Measurements from ENCODE around the gene ELL2.

ELL2 gene

DNA sequence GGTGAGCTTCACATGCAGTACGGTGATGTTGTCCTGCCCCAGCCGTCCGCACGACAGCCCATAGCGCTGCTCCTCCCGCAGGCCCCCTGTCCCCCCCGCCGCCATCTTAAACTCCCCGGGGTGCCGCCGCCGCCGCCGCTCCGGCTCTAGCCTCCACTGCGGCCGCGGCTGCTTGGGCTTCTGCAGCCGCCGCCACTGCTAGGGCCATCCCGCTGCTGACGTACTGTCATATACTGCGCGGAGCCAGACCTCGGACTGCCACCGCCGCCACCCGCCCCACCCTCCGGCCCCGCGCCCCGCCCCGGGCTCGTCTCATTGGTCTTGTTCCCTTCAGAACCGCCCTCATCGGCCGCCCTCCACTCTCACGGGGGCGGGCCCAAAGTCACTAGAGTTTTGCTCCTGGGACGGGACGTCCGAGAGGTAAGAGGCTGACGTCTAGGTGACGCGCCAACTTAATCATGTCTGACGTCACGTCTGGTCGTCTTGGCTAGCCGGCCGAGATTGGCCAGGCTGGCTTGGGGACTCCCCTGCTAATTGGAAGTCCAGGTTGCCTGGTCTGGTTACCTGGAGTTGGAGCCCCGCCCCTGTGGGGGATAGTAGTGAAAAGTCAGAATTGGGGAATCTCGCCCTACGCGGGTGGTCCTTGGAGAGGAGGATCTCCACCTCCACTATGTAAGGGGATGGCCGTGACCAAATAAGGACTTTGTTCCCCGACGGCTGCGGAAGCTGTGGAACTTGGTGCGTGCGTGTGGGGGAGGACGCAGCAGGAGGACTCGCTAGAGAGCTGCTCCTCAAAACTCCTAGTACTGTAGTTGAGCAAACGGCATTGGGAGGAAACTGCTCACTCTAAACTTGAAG lies at the start of gene ELL2:
TSS of gene ELL2 (minus strand) at position 235 of the 858 bp plus-strand sequence. CDS start at position 105, 130 bp downstream.
- peak; percentile 98 for DNase-seq (ENCODE audit: low spot score)

DNA sequence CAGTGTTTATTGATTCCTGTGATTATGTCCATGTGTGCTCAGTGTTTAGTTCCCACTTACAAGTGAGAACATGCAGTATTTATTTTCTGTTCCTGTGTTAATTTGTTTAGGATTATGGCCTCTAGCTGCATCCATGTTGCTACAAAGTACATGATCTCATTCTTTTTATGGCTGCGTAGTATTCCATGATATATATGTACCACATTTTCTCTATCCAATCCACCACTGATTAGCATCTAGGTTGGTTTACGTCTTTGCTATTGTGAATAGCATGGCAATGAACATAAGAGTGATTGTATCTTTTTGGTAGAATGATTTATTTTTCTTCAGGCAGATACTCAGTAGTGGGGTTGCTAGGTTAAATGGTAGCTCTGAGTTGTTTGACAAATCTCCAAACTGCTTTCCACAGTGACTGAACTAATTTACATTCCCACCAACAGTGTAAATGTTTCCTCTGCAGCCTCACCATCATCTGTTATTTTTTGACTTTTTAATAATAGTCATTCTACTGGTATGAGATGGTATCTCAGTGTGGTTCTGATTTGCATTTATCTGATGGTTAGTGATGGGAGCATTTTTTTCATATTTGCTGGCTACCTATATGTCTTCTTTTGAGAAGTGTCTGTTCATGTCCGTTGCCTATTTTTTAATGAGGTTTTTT lies 47.5 kb upstream of the ELL2 start:
- no peak for DNase-seq (ENCODE audit: low spot score)

DNA sequence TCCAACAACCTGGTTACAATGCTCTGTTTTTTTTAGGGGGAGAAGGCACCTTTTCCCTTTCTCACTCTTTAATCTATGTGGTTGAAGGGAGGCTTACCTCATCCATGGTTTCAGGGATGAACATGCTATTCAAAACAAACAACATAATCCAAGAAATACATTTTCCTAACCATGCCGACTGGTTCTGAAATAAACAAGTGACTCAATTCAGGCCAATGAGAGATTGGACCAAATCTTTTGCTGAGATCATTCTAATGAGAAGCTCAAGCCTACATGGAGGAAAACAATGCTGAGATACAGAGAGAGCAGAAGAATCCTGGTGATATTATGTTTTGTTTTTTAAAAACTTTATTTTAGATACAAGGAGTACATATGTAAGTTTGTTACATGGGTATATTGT lies 46.8 kb upstream of the ELL2 start:
- no peak for DNase-seq (ENCODE audit: low spot score)

DNA sequence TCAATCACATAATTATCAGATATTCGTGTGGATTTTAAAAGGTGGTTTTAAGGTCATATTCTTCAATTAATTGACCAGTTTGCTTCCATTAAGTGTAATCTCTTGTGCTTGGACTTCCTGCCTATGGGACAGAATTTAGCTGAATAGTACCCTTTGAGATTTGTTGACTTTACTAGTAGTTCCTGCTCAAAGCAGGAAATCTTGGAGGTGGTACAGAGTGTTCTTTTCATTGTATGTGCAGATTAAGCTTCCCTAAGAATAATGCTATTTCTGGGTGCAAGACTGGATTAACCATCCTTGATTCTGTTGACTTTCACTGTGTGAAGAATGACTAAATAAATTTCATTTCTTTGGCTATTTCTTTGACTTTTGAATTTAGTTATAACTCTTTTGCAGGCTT lies 45.4 kb upstream of the ELL2 start:
- no peak for DNase-seq (ENCODE audit: low spot score)

DNA sequence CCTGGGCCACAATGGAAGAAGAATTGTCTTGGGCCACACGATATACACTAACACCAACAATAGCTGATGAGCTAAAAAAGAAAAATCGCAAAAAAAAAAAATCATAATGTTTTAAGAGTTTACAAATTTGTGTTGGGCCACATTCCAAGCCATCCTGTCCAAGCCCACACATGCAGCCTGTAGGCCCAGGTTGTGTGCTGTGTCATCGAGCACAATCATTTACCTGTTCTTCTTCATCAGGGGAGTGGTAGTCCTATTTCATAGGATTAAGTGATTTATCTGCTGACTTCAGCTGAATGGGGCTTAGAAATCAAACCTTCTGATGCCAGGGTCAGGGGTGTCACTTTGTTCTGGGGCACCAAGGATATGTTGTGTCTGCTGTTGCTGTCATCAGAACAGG lies 44.6 kb upstream of the ELL2 start:
- DNase-seq (ENCODE audit: low spot score): no peak

DNA sequence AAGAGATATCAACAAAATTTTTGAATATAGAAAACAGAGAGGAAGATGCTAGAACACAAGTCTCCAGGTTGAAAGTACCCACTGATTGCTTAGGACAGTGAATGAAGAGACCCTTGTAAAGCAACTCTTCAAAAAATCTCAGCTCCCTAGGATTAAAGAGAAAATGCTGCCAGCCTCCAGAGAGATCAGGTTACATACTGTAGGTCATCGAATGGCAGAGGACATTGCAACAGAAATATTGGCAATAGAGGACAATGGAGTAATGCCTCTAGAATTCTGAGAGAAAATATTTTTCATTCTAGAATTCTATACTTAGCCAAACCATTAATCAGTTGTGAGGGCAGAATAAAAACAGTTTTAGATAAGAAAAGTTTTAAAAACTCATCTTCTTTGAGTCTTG lies 43.1 kb upstream of the ELL2 start:
- no peak for DNase-seq (ENCODE audit: low spot score)

DNA sequence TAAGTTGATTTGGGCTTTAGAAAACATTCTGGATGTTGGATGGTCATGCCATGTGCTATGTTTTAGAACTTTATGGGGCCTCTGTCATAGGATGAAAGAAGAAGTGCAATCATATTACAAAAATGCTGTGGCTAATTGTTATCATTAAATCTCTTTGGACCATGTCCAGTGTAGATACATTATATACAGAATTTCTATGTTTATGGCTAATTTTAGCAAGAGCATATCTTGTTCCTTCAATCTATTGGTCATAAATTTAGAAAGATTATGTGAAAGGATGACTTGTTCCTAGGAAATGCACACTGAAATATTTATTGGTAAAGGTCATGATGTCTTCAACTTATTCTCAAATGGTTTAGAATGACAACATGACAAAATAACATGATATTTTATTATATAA lies 42.4 kb upstream of the ELL2 start:
- no peak for DNase-seq (ENCODE audit: low spot score)

GRCh38 chr5:96001262-96001661 lies 39.6 kb upstream of the ELL2 start:
- no peak for DNase-seq (ENCODE audit: low spot score)

GRCh38 chr5:96000308-96000707 lies 38.7 kb upstream of the ELL2 start:
- DNase-seq (ENCODE audit: low spot score): no peak

DNA sequence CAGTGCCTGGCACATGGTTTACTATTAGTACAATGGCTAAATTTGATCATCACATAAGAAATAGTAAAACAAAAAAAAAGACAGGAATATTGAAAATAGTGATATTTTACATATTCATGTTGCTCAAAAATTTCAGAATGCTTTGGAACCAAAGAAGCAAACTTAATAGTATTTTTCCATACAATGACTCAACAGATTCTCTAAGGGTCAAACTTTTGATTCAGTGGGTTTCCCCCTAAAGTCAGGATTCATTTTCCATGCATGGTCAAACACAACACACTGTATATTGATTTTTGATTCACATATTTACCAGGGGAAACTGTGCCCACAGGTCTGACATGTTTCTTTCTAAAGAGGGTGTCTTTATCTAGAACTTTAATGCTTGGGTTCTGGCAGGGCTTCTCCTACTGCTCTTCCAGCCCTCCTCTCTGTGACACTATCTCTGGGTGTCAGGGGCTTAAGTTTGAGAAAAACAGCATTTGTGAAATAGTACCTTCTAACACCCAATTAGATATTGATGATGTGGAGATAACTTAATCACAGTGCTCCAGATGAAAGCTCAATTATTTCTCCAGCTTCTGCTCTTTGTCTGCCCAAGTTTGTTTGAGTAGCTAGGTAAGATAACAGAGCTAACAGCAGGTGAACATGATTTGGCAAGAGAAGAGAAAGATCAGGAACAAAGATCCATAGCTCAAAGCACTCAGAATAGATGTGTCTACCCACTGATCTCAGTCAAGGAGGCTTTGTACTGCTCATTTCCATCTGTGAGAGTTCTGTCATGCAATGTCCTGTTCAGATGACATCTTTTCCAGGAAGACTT lies 35.5 kb upstream of the ELL2 start:
- DNase-seq (ENCODE audit: low spot score): no peak

GRCh38 chr5:95995962-95996489 lies 34.4 kb upstream of the ELL2 start:
- DNase-seq (ENCODE audit: low spot score): no peak

DNA sequence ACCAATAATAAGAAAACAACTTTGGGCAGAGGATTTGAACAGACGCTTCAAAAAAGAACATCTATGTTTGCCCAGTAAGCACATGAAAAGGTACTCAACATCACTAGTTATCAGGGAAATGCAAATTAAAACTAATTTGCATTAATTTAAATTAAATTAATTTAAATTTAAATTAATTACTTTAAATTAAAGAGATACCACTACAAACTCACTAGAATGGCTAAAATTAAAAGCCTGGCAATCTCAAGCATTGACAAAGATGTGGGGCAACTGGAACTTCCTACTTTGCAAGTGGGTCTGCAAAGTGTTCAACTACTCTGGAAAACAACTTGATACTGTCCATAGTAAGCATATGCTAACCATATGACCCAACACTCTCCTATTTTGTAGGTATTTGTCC lies 32.1 kb upstream of the ELL2 start:
- DNase-seq (ENCODE audit: low spot score): no peak

- no peak for DNase-seq (ENCODE audit: low spot score)
These were observed 31.6 kb upstream of the ELL2 start for GRCh38 chr5:95993266-95993665.

DNA sequence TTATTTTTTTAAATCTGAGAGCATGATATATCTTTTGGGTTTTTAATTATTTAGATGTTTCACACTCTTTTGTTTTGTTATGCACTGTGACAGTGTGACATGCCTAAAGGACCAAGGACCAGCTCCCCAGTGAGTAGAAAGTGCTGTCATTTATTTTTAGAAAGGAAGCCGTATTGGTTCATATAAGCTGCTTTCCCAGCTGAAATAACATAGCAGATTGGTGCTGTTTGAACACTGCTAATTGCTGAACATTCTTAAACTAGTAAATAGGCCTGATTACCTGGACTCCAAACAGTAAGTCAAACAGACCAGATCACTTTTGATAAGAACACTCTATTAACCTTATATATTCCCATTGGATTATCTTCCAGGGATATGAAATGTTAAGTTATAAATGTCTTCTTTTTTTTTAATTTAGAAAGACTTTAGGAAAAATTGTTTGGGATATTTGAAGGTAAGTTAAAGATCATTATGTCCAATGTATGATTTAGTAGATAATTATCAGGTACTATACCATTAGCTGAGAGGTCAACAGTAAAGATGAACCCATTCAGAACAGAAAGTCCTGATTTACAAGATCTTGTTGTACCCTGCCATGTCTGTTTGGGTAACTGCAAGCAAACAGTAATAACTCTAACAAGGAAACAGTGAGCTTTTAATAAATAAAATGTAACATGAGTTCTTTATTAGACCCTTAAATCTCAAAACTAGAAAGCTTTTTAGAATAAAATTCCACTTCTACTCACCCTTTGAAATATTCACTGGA lies 27.8 kb upstream of the ELL2 start:
- no peak for DNase-seq (ENCODE audit: low spot score)

DNA sequence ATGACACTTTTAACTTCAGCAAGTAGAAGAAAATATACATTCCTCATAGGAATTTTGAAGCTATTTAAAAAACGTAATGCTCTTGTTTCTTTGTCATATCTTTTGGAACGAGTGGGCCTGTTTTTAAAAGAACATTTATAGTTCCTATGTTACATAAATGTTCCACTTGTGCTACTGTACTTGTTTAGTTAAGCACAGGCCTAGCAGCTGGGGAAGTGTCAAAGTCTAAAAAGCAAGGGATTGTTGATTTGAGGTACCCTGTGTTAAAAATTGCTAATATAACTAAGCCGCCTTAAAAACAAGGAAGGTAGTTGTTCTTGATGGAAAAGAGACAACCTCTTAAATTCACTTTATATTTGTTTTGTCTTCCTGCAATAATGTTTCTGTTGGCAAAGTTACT lies 27.2 kb upstream of the ELL2 start:
- DNase-seq (ENCODE audit: low spot score): peak; percentile 16

DNA sequence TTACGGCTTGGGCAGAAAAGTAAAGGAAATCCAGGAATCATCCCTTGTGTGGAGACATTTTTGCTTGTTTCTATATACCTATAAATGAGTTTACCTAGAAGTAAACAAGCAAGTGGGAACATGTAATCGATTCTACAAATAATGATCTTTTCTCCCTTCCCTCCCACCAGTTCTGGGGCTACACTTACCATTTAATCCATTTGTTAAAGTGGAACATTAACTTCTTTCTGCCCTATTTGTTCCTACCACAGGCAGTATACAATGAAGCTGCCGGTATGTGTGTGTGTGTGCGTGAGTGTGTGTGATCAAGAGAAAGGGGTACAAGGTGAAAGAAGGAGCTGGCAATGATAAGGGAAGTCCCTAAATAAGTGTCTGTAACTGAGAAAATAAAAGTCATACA lies 26.4 kb upstream of the ELL2 start:
- DNase-seq (ENCODE audit: low spot score): no peak

DNA sequence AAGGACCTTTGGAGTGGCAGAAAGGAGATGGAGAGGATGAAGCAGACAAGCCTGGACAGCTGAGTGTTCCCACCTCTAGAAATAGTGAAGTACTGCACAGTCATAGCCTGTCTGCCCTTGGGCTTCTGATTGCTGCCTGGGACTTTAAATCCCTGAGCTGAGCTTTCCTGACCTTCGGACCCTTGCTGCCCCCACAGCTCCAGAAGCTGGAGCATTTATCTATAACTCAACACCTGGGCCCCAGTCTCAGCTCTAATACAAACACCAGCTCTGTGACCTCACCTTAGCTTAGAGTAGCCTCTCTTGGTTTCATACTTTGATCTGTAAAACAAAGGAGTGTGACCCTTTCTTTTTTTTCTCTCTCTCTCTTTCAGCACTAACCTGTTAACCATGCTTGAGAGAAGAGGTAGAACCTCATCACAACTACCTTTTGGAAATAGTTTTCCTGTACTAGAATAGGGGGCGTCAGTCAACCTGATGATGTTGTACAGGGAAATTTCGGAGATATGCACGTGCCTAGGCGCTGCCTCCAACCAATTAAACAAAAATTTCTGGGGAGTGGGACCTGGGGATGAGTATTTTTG lies 25.4 kb upstream of the ELL2 start:
- no peak for DNase-seq (ENCODE audit: low spot score)

DNA sequence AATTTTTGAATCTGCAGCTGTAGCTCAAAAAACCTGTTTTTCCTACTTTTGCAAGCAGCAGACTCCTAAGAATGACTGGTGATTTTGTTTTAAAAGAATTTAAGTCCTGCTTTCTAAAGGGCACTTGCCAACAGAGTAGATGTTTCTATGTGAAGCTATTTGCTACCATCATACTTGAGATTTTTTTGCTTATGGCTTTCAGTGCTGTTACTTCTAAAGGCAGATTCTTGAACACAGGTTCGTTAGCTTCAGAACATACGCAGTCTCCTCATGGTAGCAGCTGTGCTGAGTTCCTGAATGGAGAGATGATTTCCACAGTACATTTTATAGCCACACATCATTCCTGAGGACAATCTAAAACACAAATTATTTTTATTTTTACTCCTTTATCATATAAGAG lies 24.4 kb upstream of the ELL2 start:
- no peak for DNase-seq (ENCODE audit: low spot score)

DNA sequence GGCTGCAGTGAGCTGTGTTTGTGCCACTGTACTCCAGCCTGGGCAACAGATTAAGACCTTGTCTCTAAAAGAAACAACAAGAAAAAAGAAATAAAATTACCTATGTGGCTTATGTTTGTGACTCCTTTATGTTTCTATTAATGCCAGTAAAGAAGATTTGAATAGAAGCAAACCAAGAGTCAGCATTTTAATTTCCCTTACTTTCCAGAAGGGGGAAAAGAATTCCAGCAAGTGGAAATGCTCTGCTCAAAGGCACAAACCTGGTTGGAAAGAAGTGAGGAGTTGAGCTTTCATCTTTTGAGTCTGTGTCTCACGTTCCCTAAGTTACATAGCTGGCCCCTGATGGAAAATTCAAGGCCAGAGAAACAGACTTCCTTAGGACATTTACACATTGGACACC lies 23.6 kb upstream of the ELL2 start:
- DNase-seq (ENCODE audit: low spot score): no peak

DNA sequence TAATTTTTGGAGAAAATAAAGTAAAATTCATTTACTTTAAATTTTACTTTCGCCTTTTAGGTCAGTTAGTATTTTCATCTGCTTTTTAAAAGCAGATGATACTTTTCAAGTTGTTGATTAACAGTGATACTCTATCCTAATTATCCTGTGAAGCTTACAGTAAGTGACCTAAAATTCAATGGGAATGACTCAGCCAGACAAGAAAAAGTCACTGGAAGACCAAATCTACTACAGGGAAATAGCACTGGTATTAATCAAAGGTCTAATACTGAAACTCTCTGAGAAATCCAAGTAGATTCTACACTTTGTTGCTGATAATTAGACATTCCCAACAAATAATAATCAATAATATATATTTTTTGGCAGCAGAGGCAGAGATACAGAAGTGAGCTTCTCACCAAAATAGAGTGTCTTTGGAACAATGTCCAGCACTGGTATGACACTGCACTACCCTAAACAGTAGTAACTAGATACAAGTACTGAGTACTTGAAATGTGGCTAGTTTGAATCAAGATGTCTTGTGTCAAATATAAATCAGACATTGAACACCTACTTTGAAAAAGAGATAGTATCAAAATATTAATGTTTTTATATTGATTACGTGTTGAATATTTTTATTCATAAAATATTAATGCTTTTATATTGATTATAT lies 22.8 kb upstream of the ELL2 start:
- DNase-seq (ENCODE audit: low spot score): no peak

DNA sequence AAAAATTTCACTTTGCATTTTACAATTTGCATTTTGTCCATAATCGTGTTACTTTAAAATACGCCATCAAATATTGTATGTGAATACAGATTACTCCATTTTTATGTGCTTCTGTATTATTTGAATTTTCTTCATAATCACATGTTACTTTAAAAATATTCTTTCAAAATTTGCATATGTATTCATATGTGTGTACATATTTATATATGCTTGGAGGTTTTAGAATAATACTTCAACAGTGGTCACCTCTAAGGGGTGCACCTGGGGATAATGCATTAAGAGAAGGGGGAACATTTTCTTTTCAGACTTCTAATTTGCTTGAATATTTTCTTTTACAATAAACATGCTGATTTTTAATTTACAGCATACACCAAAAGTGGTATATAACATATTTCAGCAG lies 21.9 kb upstream of the ELL2 start:
- DNase-seq (ENCODE audit: low spot score): no peak
